H1 (cell line): ENCODE results near the gene TUBGCP3. TPM values are rescaled to one million over a fixed set of nuclear protein-coding genes. Genes with fewer than 3 reads are reported as not detected.

Experiments
- CTCF ChIA-PET: fragments of 300-600 bp; sonication (Branson Sonifier 250); formaldehyde crosslinking; loops from one replicate; lab custom pipeline; 2021; ENCODE audit not compliant: partially characterized antibody; lab: Charles Lee
- POLR2A ChIA-PET: fragments of 300-600 bp; sonication (Branson Sonifier 250); formaldehyde crosslinking; loops from one replicate; lab custom pipeline; 2021; ENCODE audit warnings: inconsistent platforms; ENCODE audit not compliant: partially characterized antibody; lab: Charles Lee
- DNase-seq, 2 experiments: peaks; one replicate each; pipeline versions ENCODE4 v3.0.0 to v3.0.0-alpha.2; 2010 to 2022; ENCODE audit warnings: low spot score in 2 of 2, low read depth in 1 of 2, mixed read lengths in 1 of 2
- FAIRE-seq: peaks from 2 replicates; lab custom pipeline; 2011; peaks lifted over from hg19 to GRCh38; lab: Jason Lieb, UNC
- H2AFZ ChIP-seq: 2 replicates; pipeline ENCODE4 v1.8.1; 2012; ENCODE audit warnings: low read length, inconsistent platforms
- H2AK5ac ChIP-seq: 2 replicates; pipeline ENCODE4 v1.6.1; 2013; ENCODE audit warnings: low read depth, low read length
- H2BK120ac ChIP-seq: replicated peaks from 2 replicates; pipeline ENCODE3; 2013; ENCODE audit warnings: low read depth, low read length, inconsistent platforms
- H2BK12ac ChIP-seq: 2 replicates; pipeline ENCODE4 v1.6.1; 2013; ENCODE audit warnings: low read depth, low read length
- H2BK15ac ChIP-seq: 2 replicates; pipeline ENCODE4 v1.6.1; 2013; ENCODE audit warnings: low read length
- H2BK20ac ChIP-seq: 2 replicates; pipeline ENCODE4 v1.6.1; 2013; ENCODE audit warnings: low read length
- H2BK5ac ChIP-seq: 2 replicates; pipeline ENCODE4 v1.6.1; 2013; ENCODE audit warnings: low read depth, low read length
- H3K14ac ChIP-seq: 2 replicates; pipeline ENCODE4 v1.6.1; 2013; ENCODE audit warnings: inconsistent platforms; ENCODE audit not compliant: insufficient read length
- H3K18ac ChIP-seq: 2 replicates; pipeline ENCODE4 v1.6.1; 2013; ENCODE audit warnings: low read length; ENCODE audit errors: extremely low read depth
- H3K23ac ChIP-seq: 2 replicates; pipeline ENCODE4 v1.6.1; 2013; ENCODE audit warnings: inconsistent platforms; ENCODE audit not compliant: insufficient read length
- H3K23me2 ChIP-seq: 2 replicates; pipeline ENCODE4 v1.6.1; 2013; ENCODE audit warnings: low read depth, low read length
- H3K27ac ChIP-seq: 2 replicates; pipeline ENCODE4 v1.6.1; 2011; ENCODE audit warnings: low read depth, low read length, inconsistent platforms
- H3K27me3 ChIP-seq, 4 experiments: replicated peaks in 1 of 4; 1 replicate in 1 of 4; 2 replicates in 3 of 4; pipeline versions ENCODE4 v1.6.1 to v1.8.1; 2011 to 2013; ENCODE audit warnings: low read length in 3 of 4, mild to moderate bottlenecking in 3 of 4, inconsistent platforms in 2 of 4, mixed read lengths in 2 of 4, moderate library complexity in 1 of 4; ENCODE audit not compliant: control insufficient read depth in 3 of 4, insufficient read depth in 3 of 4; ENCODE audit errors: extremely low read depth in 1 of 4
- H3K36me3 ChIP-seq, 4 experiments: 2 replicates each; pipeline versions ENCODE4 v1.6.1 to v1.8.1; 2011 to 2013; ENCODE audit warnings: mild to moderate bottlenecking in 4 of 4, low read length in 3 of 4, moderate library complexity in 2 of 4, control low read depth in 1 of 4, inconsistent platforms in 1 of 4; ENCODE audit not compliant: insufficient read depth in 4 of 4, control insufficient read depth in 2 of 4
- H3K4ac ChIP-seq: replicated peaks from 2 replicates; pipeline ENCODE3; 2013; ENCODE audit warnings: low read length, low read depth, mixed read lengths, inconsistent platforms; ENCODE audit not compliant: insufficient read length
- H3K4me1 ChIP-seq, 4 experiments: replicated peaks in 1 of 4; 1 replicate in 1 of 4; 2 replicates in 3 of 4; pipeline versions ENCODE4 v1.6.1 to v1.8.1; 2011 to 2013; ENCODE audit warnings: low read length in 3 of 4, inconsistent platforms in 2 of 4, mixed read lengths in 1 of 4; ENCODE audit not compliant: insufficient read depth in 4 of 4, control insufficient read depth in 3 of 4
- H3K4me2 ChIP-seq, 2 experiments: 2 replicates each; pipeline versions ENCODE4 v1.6.1 to v1.8.1; 2011 to 2013; ENCODE audit warnings: low read depth in 2 of 2, low read length in 2 of 2, control low read depth in 1 of 2, inconsistent platforms in 1 of 2, mild to moderate bottlenecking in 1 of 2; ENCODE audit not compliant: insufficient read depth in 1 of 2
- H3K4me3 ChIP-seq, 4 experiments: fragments of 200-600, 300-600 bp in 1 of 4; sonication (generic), shearing (Covaris generic), sonication (Bioruptor Twin) in 1 of 4; 2 replicates each; pipeline versions ENCODE4 v1.5.1 to v1.8.1; 2011 to 2016; ENCODE audit warnings: low read length in 4 of 4, low read depth in 3 of 4, control low read depth in 2 of 4, inconsistent platforms in 2 of 4, mild to moderate bottlenecking in 2 of 4, mixed read lengths in 1 of 4, moderate library complexity in 1 of 4; ENCODE audit not compliant: insufficient read depth in 2 of 4; ENCODE audit errors: extremely low read depth in 1 of 4
- H3K56ac ChIP-seq: replicated peaks from 2 replicates; pipeline ENCODE3; 2013; ENCODE audit warnings: low read depth, mild to moderate bottlenecking, mixed read lengths, low read length, inconsistent platforms; ENCODE audit not compliant: insufficient read length
- H3K79me1 ChIP-seq: 2 replicates; pipeline ENCODE4 v1.6.1; 2013; ENCODE audit warnings: low read depth, low read length, control low read depth
- H3K79me2 ChIP-seq, 2 experiments: 2 replicates each; pipeline versions ENCODE4 v1.6.1 to v1.8.1; 2012 to 2013; ENCODE audit warnings: low read length in 2 of 2, mild to moderate bottlenecking in 2 of 2, inconsistent platforms in 1 of 2; ENCODE audit not compliant: insufficient read depth in 2 of 2, control insufficient read depth in 1 of 2
- H3K9ac ChIP-seq, 4 experiments: replicated peaks in 1 of 4; 1 replicate in 1 of 4; 2 replicates in 3 of 4; pipeline versions ENCODE4 v1.6.1 to v1.8.1; 2011 to 2013; ENCODE audit warnings: low read depth in 3 of 4, low read length in 3 of 4, control low read depth in 2 of 4, mild to moderate bottlenecking in 2 of 4, moderate library complexity in 2 of 4, inconsistent platforms in 1 of 4; ENCODE audit errors: extremely low read depth in 1 of 4
- H3K9me3 ChIP-seq, 2 experiments: 2 replicates each; pipeline versions ENCODE4 v1.6.1 to v1.8.1; 2012 to 2013; ENCODE audit warnings: mild to moderate bottlenecking in 2 of 2, moderate library complexity in 2 of 2, control low read depth in 1 of 2, inconsistent platforms in 1 of 2, low read depth in 1 of 2, low read length in 1 of 2, mixed read lengths in 1 of 2; ENCODE audit not compliant: insufficient read depth in 2 of 2
- H4K20me1 ChIP-seq, 2 experiments: replicated peaks in 1 of 2; 2 replicates each; pipeline versions ENCODE3 to v1.8.1; 2011 to 2013; ENCODE audit warnings: inconsistent platforms in 2 of 2, low read length in 2 of 2, mild to moderate bottlenecking in 1 of 2; ENCODE audit not compliant: insufficient read depth in 2 of 2, control insufficient read depth in 1 of 2
- H4K5ac ChIP-seq: 2 replicates; pipeline ENCODE4 v1.6.1; 2013; ENCODE audit warnings: low read length, low read depth, mixed read lengths, inconsistent platforms; ENCODE audit not compliant: insufficient read length
- H4K8ac ChIP-seq: 2 replicates; pipeline ENCODE4 v1.8.0; 2013; ENCODE audit warnings: mild to moderate bottlenecking, moderate library complexity, low read length, inconsistent platforms; ENCODE audit not compliant: insufficient read depth; ENCODE audit errors: extremely low read depth
- H4K91ac ChIP-seq: replicated peaks from 2 replicates; pipeline ENCODE3; 2013; ENCODE audit warnings: low read length, mixed read lengths, inconsistent platforms; ENCODE audit not compliant: insufficient read length
- BCL11A ChIP-seq, 2 experiments: IDR thresholded peaks; one replicate each; pipeline ENCODE4 v1.6.1; 2011; ENCODE audit warnings: low read depth in 2 of 2, low read length in 2 of 2, mild to moderate bottlenecking in 2 of 2
- CBX5 ChIP-seq: fragments of 300-800, 300-1000 bp; sonication (generic); IDR thresholded peaks from 2 replicates; pipeline ENCODE4 v1.7.1; 2016; ENCODE audit warnings: antibody characterized with exemption, low read length, low read depth
- CREB1 ChIP-seq: IDR thresholded peaks from 2 replicates; pipeline ENCODE4 v1.6.1; 2012; ENCODE audit warnings: inconsistent platforms
- CTBP2 ChIP-seq: IDR thresholded peaks from 2 replicates; pipeline ENCODE4 v1.7.0; 2011; ENCODE audit warnings: borderline replicate concordance, mild to moderate bottlenecking, moderate library complexity, mixed read lengths, low read length; ENCODE audit not compliant: insufficient read depth, insufficient read length
- POU5F1 ChIP-seq: IDR thresholded peaks from 2 replicates; pipeline ENCODE4 v1.6.1; 2011; ENCODE audit warnings: low read depth, mild to moderate bottlenecking, low read length, moderate library complexity
- RNF2 ChIP-seq: fragments of 200-900, 300-1000 bp; sonication (generic); IDR thresholded peaks from 2 replicates; pipeline ENCODE4 v1.7.1; 2016; ENCODE audit warnings: borderline replicate concordance, low read depth, mild to moderate bottlenecking, antibody characterized with exemption, low read length; ENCODE audit not compliant: poor library complexity, severe bottlenecking; ENCODE audit errors: missing control alignments
- TBP ChIP-seq: IDR thresholded peaks from 2 replicates; pipeline ENCODE4 v1.6.1; 2011; ENCODE audit warnings: low read depth, low read length, improper control_type of control experiment
- YY1 ChIP-seq: IDR thresholded peaks from 2 replicates; pipeline ENCODE4 v1.6.1; 2011; ENCODE audit warnings: low read depth, mild to moderate bottlenecking, low read length
- WGBS, 2 experiments: shearing (Covaris generic) in 1 of 2; methylation state at CpG; one replicate each; pipeline versions ENCODE4 v1.1.6 to v1.1.7; 2013 to 2015; ENCODE audit warnings: low lambda C conversion rate in 2 of 2, mixed read lengths in 2 of 2, inconsistent platforms in 1 of 2, low coverage in 1 of 2, missing lambda C conversion rate in 1 of 2; ENCODE audit not compliant: insufficient replicate concordance in 2 of 2, insufficient coverage in 1 of 2, insufficient read length in 1 of 2; ENCODE audit errors: extremely low coverage in 1 of 2, missing lambda C conversion rate in 1 of 2; 5-methylcytosine and 5-hydroxymethylcytosine counted together
- polyA plus RNA-seq, 7 experiments: library from polyadenylated mRNA; depleted of rRNA in 3 of 7; stranded (reverse) in 5 of 7; unstranded in 2 of 7; fragments of >200 nt in 5 of 7; fragments of 200-250 nt in 2 of 7; gene quantifications; 1 replicate in 5 of 7; 2 replicates in 1 of 7; 4 replicates in 1 of 7; pipeline versions ENCODE4 v1.2.1 to v1.2.3, GENCODE V29; 2011 to 2013; ENCODE audit warnings: missing spikeins in 2 of 7, mixed read lengths in 2 of 7
- total RNA-seq: library from RNA; stranded (reverse); fragmentation: NEBNext Ultra II Directional; extraction: Animal tissue kit (Norgen Biotek cat#: 25700); gene quantifications from 2 replicates; pipeline ENCODE4 v1.2.1, GENCODE V29; 2021
- TF ChIP-seq, protein P1 (sequence below): IDR thresholded peaks from 2 replicates; pipeline ENCODE4 v1.6.1; 2012; ENCODE audit warnings: inconsistent platforms

Gene TUBGCP3
- total and polyA plus RNA-seq, 2 of the 8 experiments (the other 6 are each of a cell fraction or from before 2014, with no cell fraction given), result 27.0 to 31.7 TPM

DNA sequence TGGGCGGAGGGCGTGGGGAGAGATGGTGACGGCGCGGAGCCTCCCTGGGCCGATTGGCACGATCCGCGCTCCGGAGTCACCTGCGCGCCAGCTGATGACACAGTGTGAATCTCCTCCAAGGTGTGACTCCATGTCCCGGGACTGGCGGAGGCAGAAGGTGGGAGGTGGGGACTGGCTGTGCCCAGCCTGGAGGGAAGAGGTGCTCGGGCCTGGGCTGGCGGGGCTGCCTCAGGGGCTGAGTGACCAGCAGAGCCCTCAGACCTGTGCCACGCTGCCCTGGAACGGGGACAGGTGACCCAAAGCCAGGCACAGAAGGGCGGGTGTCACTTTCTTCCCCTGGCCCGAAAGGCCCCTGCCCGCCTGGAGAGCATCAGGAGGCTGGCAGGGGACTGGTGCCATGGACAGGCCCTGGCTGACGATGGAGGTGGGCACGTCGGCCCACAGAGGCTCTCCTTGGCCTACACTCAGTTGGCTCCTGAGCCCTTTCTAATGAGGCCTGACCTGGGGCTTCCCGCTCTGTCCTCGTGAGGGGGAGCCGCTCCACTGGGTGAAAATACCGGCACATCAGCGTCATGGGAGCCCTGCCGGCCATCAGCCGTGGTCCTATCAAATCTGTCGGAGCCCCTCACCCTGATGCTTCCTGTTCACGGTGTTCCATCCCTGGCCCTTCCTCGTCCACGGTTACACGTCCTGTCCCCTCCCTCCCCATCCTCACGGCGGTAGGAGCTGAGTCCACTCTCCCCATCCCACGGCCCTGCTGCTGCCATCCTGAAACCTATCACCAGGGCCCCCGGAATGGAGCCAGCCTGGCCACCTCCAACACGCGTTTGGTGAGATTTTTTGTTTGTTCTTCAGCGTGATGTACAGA is 136.2 kb downstream of the TUBGCP3 start:
- ChIA-PET CTCF (interaction anchor here (0.8 to 2.6 kb wide), 2 partner anchors 9 to 10 kb away, joined by 3 to 7 read pairs; no protein-coding TSS in a partner anchor), POLR2A (no interaction called here)
- no peak overlapping the region for H2BK120ac ChIP-seq
- no peaks in the 10 kb centered on the region for H3K9me3 ChIP-seq
- H3K14ac ChIP-seq, result no peak overlapping the region
- H3K36me3 ChIP-seq, result no peaks in the 10 kb centered on the region
- no peaks in the 10 kb centered on the region for H3K79me1 ChIP-seq
- H2BK20ac ChIP-seq, result no peak overlapping the region
- no peak overlapping the region for H4K5ac ChIP-seq
- no peak overlapping the region for H3K18ac ChIP-seq
- TF ChIP-seq RNF2 (no peak), CTBP2 (no peak), BCL11A (IDR thresholded peaks at IDR 0.05; ENCODE audit: low read depth in 2 of 2, low read length in 2 of 2) (no peak), TBP (no peak), YY1 (no peak), POU5F1 (no peak), CREB1 (no peak), CBX5 (no peak)
- TF ChIP-seq, protein P1, sequence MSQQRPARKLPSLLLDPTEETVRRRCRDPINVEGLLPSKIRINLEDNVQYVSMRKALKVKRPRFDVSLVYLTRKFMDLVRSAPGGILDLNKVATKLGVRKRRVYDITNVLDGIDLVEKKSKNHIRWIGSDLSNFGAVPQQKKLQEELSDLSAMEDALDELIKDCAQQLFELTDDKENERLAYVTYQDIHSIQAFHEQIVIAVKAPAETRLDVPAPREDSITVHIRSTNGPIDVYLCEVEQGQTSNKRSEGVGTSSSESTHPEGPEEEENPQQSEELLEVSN, result no peak
- no peak overlapping the region for H2BK5ac ChIP-seq
- no peak overlapping the region for H3K27ac ChIP-seq
- H4K91ac ChIP-seq, result no peak overlapping the region
- no peak overlapping the region for H2BK12ac ChIP-seq
- no peaks in the 10 kb centered on the region for H3K27me3 ChIP-seq
- no peak overlapping the region for H2BK15ac ChIP-seq
- FAIRE-seq, result no peak
- no peak overlapping the region for H3K9ac ChIP-seq
- H3K56ac ChIP-seq, result no peak overlapping the region
- no peaks in the 10 kb centered on the region for H4K20me1 ChIP-seq
- H2AK5ac ChIP-seq, result no peak overlapping the region
- peak in 1 of 2 experiments; percentile 39 for DNase-seq
- no peak overlapping the region for H3K23ac ChIP-seq
- H3K4me3 ChIP-seq, result no peak overlapping the region
- no peak overlapping the region for H3K4ac ChIP-seq
- H3K4me1 ChIP-seq, result no peaks in the 10 kb centered on the region
- H4K8ac ChIP-seq, result 0 out of 2 replicates have a peak overlapping the region, but pooled peaks have one; percentile 45
- no peaks in the 10 kb centered on the region for H3K23me2 ChIP-seq
- no peaks in the 10 kb centered on the region for H3K79me2 ChIP-seq
- H2AFZ ChIP-seq, result no peak overlapping the region
- 86% methylated on average over 40 of the region's 43 CpGs; no CpG with 5 or more reads in 1 of the 2 experiments for whole genome bisulfite sequencing, 2 experiments
- H3K4me2 ChIP-seq, result no peak overlapping the region
